Measurements from ENCODE around the gene ADAM19. TPM values are rescaled to one million over a fixed set of nuclear protein-coding genes. Genes with fewer than 3 reads are reported as not detected.

Gene ADAM19
- total and polyA plus RNA-seq, 2 experiments from 2014 or later, result 9.1 to 13.2 TPM

GRCh38 chr5:157491471-157491995 lies 84.0 kb downstream of the ADAM19 start:
- H3K79me2 ChIP-seq (replicated peaks; ENCODE audit: insufficient read depth), result no peaks in the 10 kb centered on the region
- ATAC-seq, result no peak
- H3K9me2 ChIP-seq (ENCODE audit: insufficient read depth), result no peaks in the 10 kb centered on the region
- H3F3A ChIP-seq (replicated peaks; ENCODE audit: low read depth), result no peaks in the 10 kb centered on the region
- H3K9me3 Mint-ChIP-seq, result no peaks in the 10 kb centered on the region
- no peaks in the 10 kb centered on the region for H4K20me1 ChIP-seq (replicated peaks; ENCODE audit: insufficient read depth)
- no peaks in the 10 kb centered on the region for H3K4me1 ChIP-seq (ENCODE audit: insufficient read depth)
- H3K4me1 Mint-ChIP-seq, result no peaks in the 10 kb centered on the region
- TF ChIP-seq CTCF (conservative IDR thresholded peaks at IDR 0.05; ENCODE audit: low read depth in 2 of 2) (no peak), CREB1 (CRISPR knock-in tag; IDR thresholded peaks at IDR 0.05; ENCODE audit: low read depth) (no peak), NANOG (IDR thresholded peaks at IDR 0.05; ENCODE audit: borderline replicate concordance) (no peak), REST (IDR thresholded peaks at IDR 0.05; ENCODE audit: unreplicated experiment) (no peak), EZH2 (IDR thresholded peaks at IDR 0.05; ENCODE audit: low read depth, unreplicated experiment) (no peak), ZNF462 (CRISPR knock-in tag; IDR thresholded peaks at IDR 0.05) (no peak), JUNB (IDR thresholded peaks at IDR 0.05; ENCODE audit: unreplicated experiment) (no peak), ETS1 (IDR thresholded peaks at IDR 0.05) (no peak), ZNF114 (CRISPR knock-in tag; IDR thresholded peaks at IDR 0.05) (no peak)
- H3K27ac Mint-ChIP-seq, result no peak overlapping the region
- H3K27me3 Mint-ChIP-seq (ENCODE audit: insufficient read depth, low read depth, poor library complexity), result peaks cover 2% of the 10 kb centered on the region
- H2AFZ ChIP-seq, result no peak overlapping the region
- H3K4me2 ChIP-seq, result no peak overlapping the region
- no peak for DNase-seq (ENCODE audit: low spot score)
- no peak overlapping the region for H3K4me3 Mint-ChIP-seq
- H3K27me3 ChIP-seq (ENCODE audit: insufficient read depth), result no peaks in the 10 kb centered on the region
- H3K27ac ChIP-seq (ENCODE audit: low read depth), result no peak overlapping the region
- peaks cover 9% of the 10 kb centered on the region for H3K36me3 Mint-ChIP-seq (ENCODE audit: low read depth)
- no peaks in the 10 kb centered on the region for H3K36me3 ChIP-seq (ENCODE audit: insufficient read depth)
- H3K4me3 ChIP-seq, result no peak overlapping the region

All from GM23338 (cell line).